ENCODE results near the gene ARHGAP19. TPM values are rescaled to one million over a fixed set of nuclear protein-coding genes. Genes with fewer than 3 reads are reported as not detected.
A peak's percentile ranks its signal among the peaks of the same experiment; 100 is the strongest.

Gene ARHGAP19
- polyA plus RNA-seq, 1 donor from 2014 or later = 5.2 TPM

DNA sequence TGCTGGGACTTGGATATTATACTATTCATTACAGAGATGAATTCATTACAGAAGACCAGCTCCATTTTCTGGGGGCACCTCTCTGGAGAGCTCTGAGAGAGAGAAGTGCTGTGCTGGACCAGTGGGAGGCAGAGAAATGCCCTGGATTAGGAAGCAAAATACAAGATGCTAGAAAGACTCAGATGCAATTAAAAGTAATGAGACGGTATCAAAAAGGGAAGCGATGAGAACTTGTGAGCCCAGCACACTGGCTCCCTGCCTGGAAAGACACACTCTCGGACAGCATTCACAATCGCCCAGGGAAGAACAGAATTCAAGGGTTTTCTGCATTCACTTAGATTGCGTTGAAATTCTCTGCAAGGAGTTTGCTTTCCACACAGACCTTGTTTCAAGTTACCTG lies 45.6 kb upstream of the ARHGAP19 start:
- TF ChIP-seq MXI1 (conservative IDR thresholded peaks at IDR 0.05; ENCODE audit: poor library complexity, severe bottlenecking) (no peak), TAF1 (IDR thresholded peaks at IDR 0.05; ENCODE audit: low read depth) (no peak), EZH2 (IDR thresholded peaks at IDR 0.05; ENCODE audit: borderline replicate concordance, insufficient read depth, low read length, poor library complexity, severe bottlenecking) (no peak), RAD21 (conservative IDR thresholded peaks at IDR 0.05) (no peak), EP300 (conservative IDR thresholded peaks at IDR 0.05; ENCODE audit: poor library complexity, severe bottlenecking) (no peak), POLR2AphosphoS5 (IDR thresholded peaks at IDR 0.05) (no peak), SMC3 (conservative IDR thresholded peaks at IDR 0.05; ENCODE audit: poor library complexity) (no peak)
- TF ChIP-seq, protein P1, sequence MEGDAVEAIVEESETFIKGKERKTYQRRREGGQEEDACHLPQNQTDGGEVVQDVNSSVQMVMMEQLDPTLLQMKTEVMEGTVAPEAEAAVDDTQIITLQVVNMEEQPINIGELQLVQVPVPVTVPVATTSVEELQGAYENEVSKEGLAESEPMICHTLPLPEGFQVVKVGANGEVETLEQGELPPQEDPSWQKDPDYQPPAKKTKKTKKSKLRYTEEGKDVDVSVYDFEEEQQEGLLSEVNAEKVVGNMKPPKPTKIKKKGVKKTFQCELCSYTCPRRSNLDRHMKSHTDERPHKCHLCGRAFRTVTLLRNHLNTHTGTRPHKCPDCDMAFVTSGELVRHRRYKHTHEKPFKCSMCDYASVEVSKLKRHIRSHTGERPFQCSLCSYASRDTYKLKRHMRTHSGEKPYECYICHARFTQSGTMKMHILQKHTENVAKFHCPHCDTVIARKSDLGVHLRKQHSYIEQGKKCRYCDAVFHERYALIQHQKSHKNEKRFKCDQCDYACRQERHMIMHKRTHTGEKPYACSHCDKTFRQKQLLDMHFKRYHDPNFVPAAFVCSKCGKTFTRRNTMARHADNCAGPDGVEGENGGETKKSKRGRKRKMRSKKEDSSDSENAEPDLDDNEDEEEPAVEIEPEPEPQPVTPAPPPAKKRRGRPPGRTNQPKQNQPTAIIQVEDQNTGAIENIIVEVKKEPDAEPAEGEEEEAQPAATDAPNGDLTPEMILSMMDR (IDR thresholded peaks at IDR 0.05; ENCODE audit: poor library complexity, severe bottlenecking) = no peak
- TF ChIP-seq, protein P2, sequence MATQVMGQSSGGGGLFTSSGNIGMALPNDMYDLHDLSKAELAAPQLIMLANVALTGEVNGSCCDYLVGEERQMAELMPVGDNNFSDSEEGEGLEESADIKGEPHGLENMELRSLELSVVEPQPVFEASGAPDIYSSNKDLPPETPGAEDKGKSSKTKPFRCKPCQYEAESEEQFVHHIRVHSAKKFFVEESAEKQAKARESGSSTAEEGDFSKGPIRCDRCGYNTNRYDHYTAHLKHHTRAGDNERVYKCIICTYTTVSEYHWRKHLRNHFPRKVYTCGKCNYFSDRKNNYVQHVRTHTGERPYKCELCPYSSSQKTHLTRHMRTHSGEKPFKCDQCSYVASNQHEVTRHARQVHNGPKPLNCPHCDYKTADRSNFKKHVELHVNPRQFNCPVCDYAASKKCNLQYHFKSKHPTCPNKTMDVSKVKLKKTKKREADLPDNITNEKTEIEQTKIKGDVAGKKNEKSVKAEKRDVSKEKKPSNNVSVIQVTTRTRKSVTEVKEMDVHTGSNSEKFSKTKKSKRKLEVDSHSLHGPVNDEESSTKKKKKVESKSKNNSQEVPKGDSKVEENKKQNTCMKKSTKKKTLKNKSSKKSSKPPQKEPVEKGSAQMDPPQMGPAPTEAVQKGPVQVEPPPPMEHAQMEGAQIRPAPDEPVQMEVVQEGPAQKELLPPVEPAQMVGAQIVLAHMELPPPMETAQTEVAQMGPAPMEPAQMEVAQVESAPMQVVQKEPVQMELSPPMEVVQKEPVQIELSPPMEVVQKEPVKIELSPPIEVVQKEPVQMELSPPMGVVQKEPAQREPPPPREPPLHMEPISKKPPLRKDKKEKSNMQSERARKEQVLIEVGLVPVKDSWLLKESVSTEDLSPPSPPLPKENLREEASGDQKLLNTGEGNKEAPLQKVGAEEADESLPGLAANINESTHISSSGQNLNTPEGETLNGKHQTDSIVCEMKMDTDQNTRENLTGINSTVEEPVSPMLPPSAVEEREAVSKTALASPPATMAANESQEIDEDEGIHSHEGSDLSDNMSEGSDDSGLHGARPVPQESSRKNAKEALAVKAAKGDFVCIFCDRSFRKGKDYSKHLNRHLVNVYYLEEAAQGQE (IDR thresholded peaks at IDR 0.05; ENCODE audit: borderline replicate concordance) = no peak
- Histone ChIP-seq H3K4me2 (ENCODE audit: low read length) (peak overlapping the region; percentile 36), H3F3A (ENCODE audit: insufficient read depth, low read length, poor library complexity, severe bottlenecking) (peaks cover 3% of the 10 kb centered on the region), H3K9me2 (ENCODE audit: insufficient read depth, low read length) (no peaks in the 10 kb centered on the region), H3K27me3 (ENCODE audit: insufficient read depth, low read depth, low read length) (peaks cover 63% of the 10 kb centered on the region), H2AFZ (ENCODE audit: low read depth, low read length) (no peak overlapping the region), H3K9ac (ENCODE audit: low read length) (no peak overlapping the region), H3K27ac (ENCODE audit: low read length) (no peak overlapping the region), H4K20me1 (ENCODE audit: insufficient read depth) (no peaks in the 10 kb centered on the region), H3K79me2 (replicated peaks; ENCODE audit: insufficient read depth, low read length) (no peaks in the 10 kb centered on the region), H3K4me3 (ENCODE audit: low read length) (peak overlapping the region; percentile 52), H3K9me3 (ENCODE audit: low read length) (no peaks in the 10 kb centered on the region), H3K36me3 (ENCODE audit: insufficient read depth, low read length) (no peaks in the 10 kb centered on the region)

DNA sequence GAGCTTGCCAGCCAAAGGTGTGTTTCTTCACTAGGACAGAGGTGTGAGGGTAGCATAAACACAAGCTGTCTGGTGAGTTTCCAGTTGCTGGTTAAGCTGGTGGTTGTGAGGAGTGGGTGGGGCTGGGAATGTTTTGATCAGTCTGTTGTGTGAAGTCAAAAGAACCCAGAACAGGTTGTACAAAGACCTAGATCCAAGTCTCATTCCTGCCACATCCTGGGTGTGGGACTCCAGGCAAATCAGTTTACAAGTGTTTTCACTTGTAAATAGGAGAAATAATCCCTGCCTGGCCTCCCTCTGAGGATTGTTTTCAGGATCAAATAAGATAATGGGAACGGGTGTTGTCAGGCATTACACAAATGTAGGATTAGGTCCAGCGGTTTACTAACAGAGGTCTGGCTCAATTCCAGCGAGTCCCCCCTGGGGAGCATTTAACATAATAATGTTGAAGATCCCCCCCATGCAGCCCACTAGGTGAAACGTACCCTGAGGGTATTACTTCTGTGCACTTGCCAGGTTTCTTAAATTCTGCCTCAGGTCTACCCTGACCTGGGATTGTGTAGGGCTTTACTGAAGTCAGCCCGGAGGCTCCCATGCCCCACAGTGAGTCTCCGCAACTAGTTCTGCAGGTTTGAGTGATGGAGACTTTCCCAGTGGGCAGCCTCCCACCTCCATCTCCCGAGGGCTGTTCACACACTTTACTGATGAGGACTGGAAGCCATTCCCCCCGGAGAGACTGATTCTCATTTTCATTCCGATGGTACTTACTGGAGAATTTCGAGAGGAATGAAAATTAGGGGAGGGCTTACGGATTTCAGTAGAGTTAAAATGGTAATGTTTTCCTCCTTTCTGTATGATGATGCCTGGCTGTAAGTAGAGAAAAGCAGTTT lies 44.8 kb upstream of the ARHGAP19 start:
- Histone ChIP-seq H3K4me3 (ENCODE audit: low read length) (peak overlapping the region; percentile 52), H3K27ac (ENCODE audit: low read length) (no peak overlapping the region), H3K36me3 (ENCODE audit: insufficient read depth, low read length) (no peaks in the 10 kb centered on the region), H3K9me2 (ENCODE audit: insufficient read depth, low read length) (no peaks in the 10 kb centered on the region), H4K20me1 (ENCODE audit: insufficient read depth) (no peaks in the 10 kb centered on the region), H3K9ac (ENCODE audit: low read length) (no peak overlapping the region), H3K9me3 (ENCODE audit: low read length) (no peaks in the 10 kb centered on the region), H2AFZ (ENCODE audit: low read depth, low read length) (no peak overlapping the region), H3K27me3 (ENCODE audit: insufficient read depth, low read depth, low read length) (peaks cover 60% of the 10 kb centered on the region), H3K4me2 (ENCODE audit: low read length) (peak overlapping the region; percentile 36), H3K79me2 (replicated peaks; ENCODE audit: insufficient read depth, low read length) (peaks cover 6% of the 10 kb centered on the region), H3F3A (ENCODE audit: insufficient read depth, low read length, poor library complexity, severe bottlenecking) (peaks cover 3% of the 10 kb centered on the region)
- TF ChIP-seq EP300 (conservative IDR thresholded peaks at IDR 0.05; ENCODE audit: poor library complexity, severe bottlenecking) = no peak
- TF ChIP-seq TAF1 (IDR thresholded peaks at IDR 0.05; ENCODE audit: low read depth) = no peak
- TF ChIP-seq RAD21 (conservative IDR thresholded peaks at IDR 0.05) = no peak

All from neural cell (in vitro differentiated cells).